ENCODE results near the gene KCNE4.

Gene KCNE4

GRCh38 chr2:223050188-223050587 lies 1.8 kb upstream of the KCNE4 start:
- TF ChIP-seq, protein P1, sequence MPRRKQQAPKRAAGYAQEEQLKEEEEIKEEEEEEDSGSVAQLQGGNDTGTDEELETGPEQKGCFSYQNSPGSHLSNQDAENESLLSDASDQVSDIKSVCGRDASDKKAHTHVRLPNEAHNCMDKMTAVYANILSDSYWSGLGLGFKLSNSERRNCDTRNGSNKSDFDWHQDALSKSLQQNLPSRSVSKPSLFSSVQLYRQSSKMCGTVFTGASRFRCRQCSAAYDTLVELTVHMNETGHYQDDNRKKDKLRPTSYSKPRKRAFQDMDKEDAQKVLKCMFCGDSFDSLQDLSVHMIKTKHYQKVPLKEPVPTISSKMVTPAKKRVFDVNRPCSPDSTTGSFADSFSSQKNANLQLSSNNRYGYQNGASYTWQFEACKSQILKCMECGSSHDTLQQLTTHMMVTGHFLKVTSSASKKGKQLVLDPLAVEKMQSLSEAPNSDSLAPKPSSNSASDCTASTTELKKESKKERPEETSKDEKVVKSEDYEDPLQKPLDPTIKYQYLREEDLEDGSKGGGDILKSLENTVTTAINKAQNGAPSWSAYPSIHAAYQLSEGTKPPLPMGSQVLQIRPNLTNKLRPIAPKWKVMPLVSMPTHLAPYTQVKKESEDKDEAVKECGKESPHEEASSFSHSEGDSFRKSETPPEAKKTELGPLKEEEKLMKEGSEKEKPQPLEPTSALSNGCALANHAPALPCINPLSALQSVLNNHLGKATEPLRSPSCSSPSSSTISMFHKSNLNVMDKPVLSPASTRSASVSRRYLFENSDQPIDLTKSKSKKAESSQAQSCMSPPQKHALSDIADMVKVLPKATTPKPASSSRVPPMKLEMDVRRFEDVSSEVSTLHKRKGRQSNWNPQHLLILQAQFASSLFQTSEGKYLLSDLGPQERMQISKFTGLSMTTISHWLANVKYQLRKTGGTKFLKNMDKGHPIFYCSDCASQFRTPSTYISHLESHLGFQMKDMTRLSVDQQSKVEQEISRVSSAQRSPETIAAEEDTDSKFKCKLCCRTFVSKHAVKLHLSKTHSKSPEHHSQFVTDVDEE (CRISPR knock-in tag; IDR thresholded peaks at IDR 0.05): no peak
- TF ChIP-seq PATZ1 (CRISPR knock-in tag; IDR thresholded peaks at IDR 0.05; ENCODE audit: borderline replicate concordance) (no peak), OSR1 (CRISPR knock-in tag; IDR thresholded peaks at IDR 0.05) (no peak), BACH2 (CRISPR knock-in tag; IDR thresholded peaks at IDR 0.05; ENCODE audit: borderline replicate concordance) (no peak), ZNF8 (CRISPR knock-in tag; IDR thresholded peaks at IDR 0.05) (no peak), RARB (CRISPR knock-in tag; IDR thresholded peaks at IDR 0.05) (no peak), ZNF70 (CRISPR knock-in tag; IDR thresholded peaks at IDR 0.05) (no peak), CSDC2 (CRISPR knock-in tag; IDR thresholded peaks at IDR 0.05) (no peak), ARNTL (CRISPR knock-in tag; IDR thresholded peaks at IDR 0.05; ENCODE audit: borderline replicate concordance, low read depth) (no peak), TCF4 (CRISPR knock-in tag; IDR thresholded peaks at IDR 0.05; ENCODE audit: borderline replicate concordance) (no peak), ZNF565 (CRISPR knock-in tag; conservative IDR thresholded peaks at IDR 0.05; ENCODE audit: low read depth) (no peak), ZFP3 (CRISPR knock-in tag; IDR thresholded peaks at IDR 0.05) (no peak), PPARA (CRISPR knock-in tag; IDR thresholded peaks at IDR 0.05; ENCODE audit: borderline replicate concordance) (no peak), TOX (CRISPR knock-in tag; IDR thresholded peaks at IDR 0.05; ENCODE audit: borderline replicate concordance) (no peak)
- TF ChIP-seq, protein P2, sequence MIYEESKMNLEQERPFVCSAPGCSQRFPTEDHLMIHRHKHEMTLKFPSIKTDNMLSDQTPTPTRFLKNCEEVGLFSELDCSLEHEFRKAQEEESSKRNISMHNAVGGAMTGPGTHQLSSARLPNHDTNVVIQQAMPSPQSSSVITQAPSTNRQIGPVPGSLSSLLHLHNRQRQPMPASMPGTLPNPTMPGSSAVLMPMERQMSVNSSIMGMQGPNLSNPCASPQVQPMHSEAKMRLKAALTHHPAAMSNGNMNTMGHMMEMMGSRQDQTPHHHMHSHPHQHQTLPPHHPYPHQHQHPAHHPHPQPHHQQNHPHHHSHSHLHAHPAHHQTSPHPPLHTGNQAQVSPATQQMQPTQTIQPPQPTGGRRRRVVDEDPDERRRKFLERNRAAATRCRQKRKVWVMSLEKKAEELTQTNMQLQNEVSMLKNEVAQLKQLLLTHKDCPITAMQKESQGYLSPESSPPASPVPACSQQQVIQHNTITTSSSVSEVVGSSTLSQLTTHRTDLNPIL (CRISPR knock-in tag; IDR thresholded peaks at IDR 0.05; ENCODE audit: low read depth): no peak
- ATAC-seq: no peak

GRCh38 chr2:223050900-223051504 lies 988 bp upstream of the KCNE4 start:
- ATAC-seq: no peak
- TF ChIP-seq, protein P1 (CRISPR knock-in tag; IDR thresholded peaks at IDR 0.05): no peak
- TF ChIP-seq ZNF565 (CRISPR knock-in tag; conservative IDR thresholded peaks at IDR 0.05; ENCODE audit: low read depth): no peak
- no peak for TF ChIP-seq ZFP3 (CRISPR knock-in tag; IDR thresholded peaks at IDR 0.05)
- no peak for TF ChIP-seq ZNF8 (CRISPR knock-in tag; IDR thresholded peaks at IDR 0.05)
- no peak for TF ChIP-seq PPARA (CRISPR knock-in tag; IDR thresholded peaks at IDR 0.05; ENCODE audit: borderline replicate concordance)
- no peak for TF ChIP-seq BACH2 (CRISPR knock-in tag; IDR thresholded peaks at IDR 0.05; ENCODE audit: borderline replicate concordance)
- TF ChIP-seq SNAI2 (CRISPR knock-in tag; IDR thresholded peaks at IDR 0.05): no peak
- TF ChIP-seq ISL1 (CRISPR knock-in tag; IDR thresholded peaks at IDR 0.05): no peak
- no peak for TF ChIP-seq GLIS3 (CRISPR knock-in tag; IDR thresholded peaks at IDR 0.05)
- no peak for TF ChIP-seq CSDC2 (CRISPR knock-in tag; IDR thresholded peaks at IDR 0.05)
- no peak for TF ChIP-seq PATZ1 (CRISPR knock-in tag; IDR thresholded peaks at IDR 0.05; ENCODE audit: borderline replicate concordance)
